ENCODE results near the gene MYL3. TPM values are rescaled to one million over a fixed set of nuclear protein-coding genes. Genes with fewer than 3 reads are reported as not detected.

Gene MYL3
- polyA plus RNA-seq, 1 donor (not counting 4 experiments of a cell fraction or from before 2014, with no cell fraction given): not detected

DNA sequence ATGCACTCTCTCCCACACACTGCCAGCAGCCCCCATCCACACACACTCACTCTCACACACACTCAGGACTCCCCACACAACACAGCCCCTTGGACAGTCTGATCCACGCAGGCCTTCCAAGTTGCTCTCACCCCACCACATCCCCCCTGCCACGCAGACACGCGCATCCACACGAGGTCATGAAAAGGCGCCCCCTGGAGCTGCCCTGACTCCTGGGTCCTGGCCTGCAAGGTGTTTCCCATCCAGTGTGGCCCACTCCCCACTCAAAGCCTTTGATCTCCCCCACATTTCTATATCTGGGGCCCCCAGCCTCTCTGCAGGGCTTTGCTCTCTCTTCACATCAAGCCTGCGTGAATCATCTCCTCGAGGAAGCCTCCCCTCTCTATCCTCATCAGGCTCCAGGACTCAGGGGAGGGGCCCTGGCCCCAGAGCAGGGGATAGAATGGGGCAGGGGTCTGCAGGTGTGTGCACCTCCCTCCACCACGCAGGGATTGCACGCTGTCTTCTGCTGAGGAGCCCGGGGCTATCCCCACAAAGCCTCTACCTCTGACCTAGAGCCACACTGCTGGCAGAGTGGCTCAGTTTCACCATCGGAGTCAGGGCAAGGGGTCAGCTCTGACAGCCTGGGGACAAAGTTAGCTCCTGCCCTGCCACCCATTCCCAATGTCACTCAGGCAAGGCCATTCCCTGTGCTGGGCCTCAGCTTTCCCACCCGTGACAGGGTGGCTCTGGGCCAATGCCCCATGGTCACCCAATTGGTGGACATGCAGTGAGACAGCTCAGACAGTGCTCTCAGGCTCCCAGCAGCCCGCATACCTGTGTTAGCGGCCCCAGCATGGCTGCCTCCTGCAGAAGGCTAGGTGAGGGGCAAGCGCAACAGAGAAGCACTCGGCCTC, 6.4 kb downstream of the MYL3 start:
- no peaks in the 10 kb centered on the region for H3K36me3 ChIP-seq (ENCODE audit: control insufficient read depth in 2 of 2, extremely low read depth in 1 of 2, insufficient read depth in 2 of 2, low read length in 2 of 2)
- H3K4me1 ChIP-seq (ENCODE audit: control insufficient read depth, extremely low read depth, insufficient read depth, low read length): no peaks in the 10 kb centered on the region
- DNase-seq (ENCODE audit: low read depth, low spot score) (no peak), FAIRE-seq (no peak)
- no peak overlapping the region for H3K9ac ChIP-seq (ENCODE audit: control insufficient read depth, extremely low read depth, insufficient read depth, low read length)
- dilution Hi-C loops (cut with MboI; ENCODE audit: extremely low pct_ligation_motif_present, low sequenced_read_pairs): no loop called here
- no peaks in the 10 kb centered on the region for H4K20me1 ChIP-seq (ENCODE audit: control insufficient read depth, extremely low read depth, insufficient read depth, low read length)
- no peak for TF ChIP-seq EZH2 (IDR thresholded peaks at IDR 0.05; ENCODE audit: low read length)
- TF ChIP-seq, protein P1, sequence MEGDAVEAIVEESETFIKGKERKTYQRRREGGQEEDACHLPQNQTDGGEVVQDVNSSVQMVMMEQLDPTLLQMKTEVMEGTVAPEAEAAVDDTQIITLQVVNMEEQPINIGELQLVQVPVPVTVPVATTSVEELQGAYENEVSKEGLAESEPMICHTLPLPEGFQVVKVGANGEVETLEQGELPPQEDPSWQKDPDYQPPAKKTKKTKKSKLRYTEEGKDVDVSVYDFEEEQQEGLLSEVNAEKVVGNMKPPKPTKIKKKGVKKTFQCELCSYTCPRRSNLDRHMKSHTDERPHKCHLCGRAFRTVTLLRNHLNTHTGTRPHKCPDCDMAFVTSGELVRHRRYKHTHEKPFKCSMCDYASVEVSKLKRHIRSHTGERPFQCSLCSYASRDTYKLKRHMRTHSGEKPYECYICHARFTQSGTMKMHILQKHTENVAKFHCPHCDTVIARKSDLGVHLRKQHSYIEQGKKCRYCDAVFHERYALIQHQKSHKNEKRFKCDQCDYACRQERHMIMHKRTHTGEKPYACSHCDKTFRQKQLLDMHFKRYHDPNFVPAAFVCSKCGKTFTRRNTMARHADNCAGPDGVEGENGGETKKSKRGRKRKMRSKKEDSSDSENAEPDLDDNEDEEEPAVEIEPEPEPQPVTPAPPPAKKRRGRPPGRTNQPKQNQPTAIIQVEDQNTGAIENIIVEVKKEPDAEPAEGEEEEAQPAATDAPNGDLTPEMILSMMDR (optimal IDR thresholded peaks at IDR 0.05 in 1 of 3, IDR thresholded peaks at IDR 0.05 in 1 of 3, conservative IDR thresholded peaks at IDR 0.05 in 1 of 3; ENCODE audit: extremely low read depth in 1 of 3, insufficient read depth in 2 of 3, low read length in 3 of 3): no peak
- no peaks in the 10 kb centered on the region for H3K9me3 ChIP-seq (ENCODE audit: control insufficient read depth, low read depth, low read length)
- no peak overlapping the region for H2AFZ ChIP-seq (ENCODE audit: control insufficient read depth, low read length)
- H3K4me3 ChIP-seq (ENCODE audit: control insufficient read depth in 2 of 3, extremely low read depth in 1 of 3, insufficient read depth in 2 of 3, low read depth in 1 of 3, low read length in 3 of 3): no peak overlapping the region
- H3K9me1 ChIP-seq (ENCODE audit: control insufficient read depth, extremely low read depth, insufficient read depth, low read length): no peaks in the 10 kb centered on the region
- no peak overlapping the region for H3K4me2 ChIP-seq (ENCODE audit: control insufficient read depth, extremely low read depth, insufficient read depth, low read depth, low read length)
- H3K27me3 ChIP-seq (ENCODE audit: control insufficient read depth, extremely low read depth, insufficient read depth, low read length): peaks cover 19% of the 10 kb centered on the region
- H3K79me2 ChIP-seq (ENCODE audit: control insufficient read depth, insufficient read depth, low read length): no peaks in the 10 kb centered on the region
- no peak overlapping the region for H3K27ac ChIP-seq (ENCODE audit: control insufficient read depth, insufficient read depth, low read length)

DNA sequence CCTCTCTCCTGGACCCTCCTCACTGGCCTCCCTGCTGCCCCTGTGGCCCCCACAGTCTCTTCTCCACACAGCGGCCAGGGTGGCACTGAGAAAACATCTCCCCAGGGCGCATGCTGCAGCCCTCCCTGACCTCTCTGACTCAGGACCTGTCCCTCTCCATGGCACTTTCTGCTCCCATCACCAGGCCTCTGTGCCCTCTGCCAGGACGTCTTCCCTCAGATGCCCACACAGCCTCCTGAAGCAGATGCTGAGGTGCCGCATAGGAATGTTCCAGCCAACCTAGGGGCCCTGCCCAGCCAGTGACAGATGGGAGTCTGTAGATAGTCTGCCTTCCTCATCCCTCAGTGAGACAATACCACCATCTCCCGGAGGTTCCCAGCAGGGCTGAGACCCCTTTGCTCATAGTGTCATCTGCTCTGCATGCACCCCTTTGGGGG, 8.7 kb downstream of the MYL3 start:
- Histone ChIP-seq H3K36me3 (ENCODE audit: control insufficient read depth in 2 of 2, extremely low read depth in 1 of 2, insufficient read depth in 2 of 2, low read length in 2 of 2) (no peaks in the 10 kb centered on the region), H3K4me1 (ENCODE audit: control insufficient read depth, extremely low read depth, insufficient read depth, low read length) (no peaks in the 10 kb centered on the region), H3K79me2 (ENCODE audit: control insufficient read depth, insufficient read depth, low read length) (no peaks in the 10 kb centered on the region), H3K27me3 (ENCODE audit: control insufficient read depth, extremely low read depth, insufficient read depth, low read length) (peaks cover 22% of the 10 kb centered on the region), H4K20me1 (ENCODE audit: control insufficient read depth, extremely low read depth, insufficient read depth, low read length) (no peaks in the 10 kb centered on the region), H3K4me2 (ENCODE audit: control insufficient read depth, extremely low read depth, insufficient read depth, low read depth, low read length) (no peak overlapping the region), H3K27ac (ENCODE audit: control insufficient read depth, insufficient read depth, low read length) (no peak overlapping the region), H2AFZ (ENCODE audit: control insufficient read depth, low read length) (no peak overlapping the region), H3K4me3 (ENCODE audit: control insufficient read depth in 2 of 3, extremely low read depth in 1 of 3, insufficient read depth in 2 of 3, low read depth in 1 of 3, low read length in 3 of 3) (no peak overlapping the region), H3K9me1 (ENCODE audit: control insufficient read depth, extremely low read depth, insufficient read depth, low read length) (no peaks in the 10 kb centered on the region), H3K9me3 (ENCODE audit: control insufficient read depth, low read depth, low read length) (no peaks in the 10 kb centered on the region), H3K9ac (ENCODE audit: control insufficient read depth, extremely low read depth, insufficient read depth, low read length) (no peak overlapping the region)
- no peak for FAIRE-seq
- DNase-seq (ENCODE audit: low read depth, low spot score): no peak
- TF ChIP-seq, protein P1 (optimal IDR thresholded peaks at IDR 0.05 in 1 of 3, IDR thresholded peaks at IDR 0.05 in 1 of 3, conservative IDR thresholded peaks at IDR 0.05 in 1 of 3; ENCODE audit: extremely low read depth in 1 of 3, insufficient read depth in 2 of 3, low read length in 3 of 3): no peak
- no peak for TF ChIP-seq EZH2 (IDR thresholded peaks at IDR 0.05; ENCODE audit: low read length)
- dilution Hi-C loops (cut with MboI; ENCODE audit: extremely low pct_ligation_motif_present, low sequenced_read_pairs): no loop called here
